Stimulated activated naive CD8-positive, alpha-beta T cell treated with anti-CD3 and anti-CD28 coated beads, Interleukin-15, Interleukin-2, amounts not matched to agents 100 ng/mL and 50 ng/mL, for 24 hours (primary cell): ENCODE results near the gene SERP2.

ENCODE experiments used
- H3K27ac Mint-ChIP-seq: one replicate; pipeline ENCODE4 v1.8.0; 2021; ENCODE audit warnings: mild to moderate bottlenecking, mixed read lengths
- H3K27me3 Mint-ChIP-seq: one replicate; pipeline ENCODE4 v1.8.0; 2021; ENCODE audit warnings: mixed read lengths
- H3K36me3 Mint-ChIP-seq: one replicate; pipeline ENCODE4 v1.8.0; 2021; ENCODE audit warnings: low read depth, mixed read lengths
- H3K4me1 Mint-ChIP-seq: one replicate; pipeline ENCODE4 v1.8.0; 2021; ENCODE audit warnings: low read depth, mixed read lengths
- H3K4me3 Mint-ChIP-seq: one replicate; pipeline ENCODE4 v1.8.0; 2021; ENCODE audit warnings: mild to moderate bottlenecking, mixed read lengths
- H3K9me3 Mint-ChIP-seq: one replicate; pipeline ENCODE4 v1.8.0; 2021; ENCODE audit warnings: mixed read lengths

SERP2 gene

DNA sequence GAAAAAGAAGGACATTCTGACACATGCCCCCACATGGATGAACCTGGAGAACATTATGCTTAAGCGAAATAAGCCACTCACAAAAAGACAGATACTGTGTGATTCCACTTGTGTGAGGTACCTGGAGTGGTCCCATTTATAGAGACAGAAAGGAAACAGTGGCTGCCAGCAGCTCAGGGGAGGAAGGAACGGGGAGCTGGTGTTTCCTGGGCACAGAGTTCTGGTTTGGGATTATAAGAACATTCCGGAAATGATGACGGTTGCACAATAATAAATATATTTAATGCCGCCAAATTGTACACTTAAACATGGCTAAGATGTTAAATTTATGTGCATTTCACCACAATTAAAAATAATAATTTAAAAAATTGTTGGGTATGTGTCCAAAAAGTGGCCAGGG lies 33.0 kb downstream of the SERP2 start:
- Mint-ChIP-seq H3K4me1 (no peaks in the 10 kb centered on the region), H3K4me3 (no peak overlapping the region), H3K27me3 (peaks cover 11% of the 10 kb centered on the region), H3K9me3 (no peaks in the 10 kb centered on the region), H3K36me3 (no peaks in the 10 kb centered on the region), H3K27ac (no peak overlapping the region)

DNA sequence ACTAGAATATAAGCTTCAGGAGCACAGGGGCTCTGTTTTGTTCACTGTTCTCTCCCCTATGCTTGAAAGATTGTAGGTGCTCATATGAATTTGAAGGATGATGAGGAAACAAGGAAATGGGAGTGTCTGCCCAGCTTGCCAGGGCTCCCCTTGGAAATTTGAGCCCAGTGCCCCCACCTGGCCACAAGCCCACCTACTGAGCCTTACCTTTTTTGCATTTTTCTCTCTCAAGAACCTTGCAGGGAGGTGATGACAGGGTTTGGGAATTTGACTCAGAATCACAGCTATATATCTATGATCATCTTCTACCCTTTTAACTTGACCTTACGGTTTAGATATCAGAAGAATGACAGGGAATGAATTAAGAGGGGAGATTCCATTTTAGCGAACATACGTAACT lies 33.8 kb downstream of the SERP2 start:
- Mint-ChIP-seq H3K36me3 (no peaks in the 10 kb centered on the region), H3K9me3 (no peaks in the 10 kb centered on the region), H3K27ac (no peak overlapping the region), H3K4me3 (no peak overlapping the region), H3K4me1 (no peaks in the 10 kb centered on the region), H3K27me3 (peaks cover 11% of the 10 kb centered on the region)

DNA sequence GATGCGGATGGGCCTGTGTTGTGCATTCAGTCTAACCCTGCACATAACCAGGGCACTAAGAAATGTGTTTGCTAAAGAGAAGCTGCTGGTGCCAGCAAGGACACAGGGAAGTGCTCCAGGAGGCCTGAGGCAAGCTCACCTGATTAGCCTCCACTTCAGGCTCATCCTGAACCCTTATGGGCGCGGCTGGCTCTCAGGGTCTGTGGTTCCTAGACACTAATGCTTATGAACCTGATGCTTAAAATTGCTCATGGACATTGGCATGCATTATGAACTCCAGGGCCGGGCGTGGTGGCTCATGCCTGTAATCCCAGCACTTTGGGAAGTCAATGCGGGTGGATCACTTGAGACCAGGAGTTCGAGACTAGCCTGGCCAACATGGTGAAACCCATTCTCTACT lies 34.3 kb downstream of the SERP2 start:
- H3K27ac Mint-ChIP-seq: no peak overlapping the region
- no peaks in the 10 kb centered on the region for H3K4me1 Mint-ChIP-seq
- no peaks in the 10 kb centered on the region for H3K36me3 Mint-ChIP-seq
- H3K27me3 Mint-ChIP-seq: peaks cover 11% of the 10 kb centered on the region
- no peak overlapping the region for H3K4me3 Mint-ChIP-seq
- H3K9me3 Mint-ChIP-seq: no peaks in the 10 kb centered on the region

DNA sequence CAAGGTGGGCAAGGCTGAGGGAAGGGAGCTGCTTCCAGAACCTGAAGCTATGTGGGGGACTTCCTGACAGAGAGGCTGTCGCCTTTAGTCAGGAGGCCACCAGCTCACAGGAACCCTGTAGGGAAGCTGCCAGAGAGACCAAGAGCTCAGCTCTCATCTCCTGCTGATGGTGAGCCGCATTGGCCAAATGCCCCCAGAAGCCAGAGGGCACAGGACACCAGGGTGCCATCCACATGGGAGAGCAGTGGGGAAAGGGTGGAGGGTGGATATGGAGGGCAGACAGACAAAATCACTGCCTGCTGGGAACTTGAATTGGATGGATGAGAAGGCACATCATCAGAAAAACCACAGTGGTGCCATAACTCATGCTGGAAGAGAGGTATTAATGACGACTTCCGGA lies 36.0 kb downstream of the SERP2 start:
- peaks cover 11% of the 10 kb centered on the region for H3K27me3 Mint-ChIP-seq
- H3K27ac Mint-ChIP-seq: no peak overlapping the region
- H3K4me1 Mint-ChIP-seq: no peaks in the 10 kb centered on the region
- H3K4me3 Mint-ChIP-seq: no peak overlapping the region
- no peaks in the 10 kb centered on the region for H3K9me3 Mint-ChIP-seq
- H3K36me3 Mint-ChIP-seq: no peaks in the 10 kb centered on the region

DNA sequence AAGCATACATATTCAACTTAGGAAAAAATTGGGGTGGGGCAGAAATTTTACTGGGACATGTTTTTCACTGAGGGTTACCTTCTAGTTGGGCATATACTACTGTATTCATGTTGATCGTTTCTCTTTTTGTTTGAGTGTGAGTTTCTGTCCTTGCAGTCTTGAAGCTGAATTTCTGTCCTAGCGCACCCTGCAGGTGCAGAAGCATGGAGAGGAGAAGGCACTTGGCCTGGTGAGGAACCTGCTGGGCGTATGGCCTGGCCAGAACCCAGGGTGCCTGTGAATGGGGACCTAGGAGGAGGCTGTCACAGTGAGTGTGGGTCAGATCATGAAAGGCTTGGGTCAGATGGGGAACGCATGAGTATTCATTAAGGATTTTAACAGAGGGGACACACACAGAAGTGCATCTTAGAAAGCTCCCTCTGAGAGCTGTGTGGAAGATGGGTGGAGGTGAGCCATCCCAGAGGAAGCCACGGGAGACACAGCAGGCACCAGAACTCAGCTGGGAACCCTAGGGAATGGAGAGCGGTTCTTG lies 36.8 kb downstream of the SERP2 start:
- H3K4me1 Mint-ChIP-seq: no peaks in the 10 kb centered on the region
- H3K36me3 Mint-ChIP-seq: no peaks in the 10 kb centered on the region
- peaks cover 8% of the 10 kb centered on the region for H3K27me3 Mint-ChIP-seq
- H3K9me3 Mint-ChIP-seq: no peaks in the 10 kb centered on the region
- H3K27ac Mint-ChIP-seq: no peak overlapping the region
- H3K4me3 Mint-ChIP-seq: no peak overlapping the region

DNA sequence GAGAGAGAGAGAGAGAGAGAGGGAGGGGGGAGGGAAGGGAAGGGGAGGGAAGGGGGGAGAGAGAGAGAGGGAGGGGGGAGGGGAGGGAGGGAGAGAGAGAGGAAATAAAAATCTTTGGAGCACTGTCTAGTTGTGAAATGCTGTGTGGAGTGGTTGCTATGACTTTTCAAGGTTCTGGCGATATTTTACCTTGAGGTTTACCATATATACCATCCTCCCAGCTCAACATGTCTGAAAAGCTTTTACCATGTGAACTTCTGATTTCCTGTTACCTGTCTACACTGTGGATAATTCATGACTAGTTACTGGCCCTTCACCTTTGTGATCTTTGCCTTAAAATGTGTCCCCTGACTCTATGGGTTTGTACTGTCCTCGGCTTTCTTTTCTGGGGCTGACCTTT lies 38.2 kb downstream of the SERP2 start:
- Mint-ChIP-seq H3K9me3 (no peaks in the 10 kb centered on the region), H3K27me3 (peaks cover 6% of the 10 kb centered on the region), H3K36me3 (no peaks in the 10 kb centered on the region), H3K4me3 (no peak overlapping the region), H3K27ac (no peak overlapping the region), H3K4me1 (no peaks in the 10 kb centered on the region)

DNA sequence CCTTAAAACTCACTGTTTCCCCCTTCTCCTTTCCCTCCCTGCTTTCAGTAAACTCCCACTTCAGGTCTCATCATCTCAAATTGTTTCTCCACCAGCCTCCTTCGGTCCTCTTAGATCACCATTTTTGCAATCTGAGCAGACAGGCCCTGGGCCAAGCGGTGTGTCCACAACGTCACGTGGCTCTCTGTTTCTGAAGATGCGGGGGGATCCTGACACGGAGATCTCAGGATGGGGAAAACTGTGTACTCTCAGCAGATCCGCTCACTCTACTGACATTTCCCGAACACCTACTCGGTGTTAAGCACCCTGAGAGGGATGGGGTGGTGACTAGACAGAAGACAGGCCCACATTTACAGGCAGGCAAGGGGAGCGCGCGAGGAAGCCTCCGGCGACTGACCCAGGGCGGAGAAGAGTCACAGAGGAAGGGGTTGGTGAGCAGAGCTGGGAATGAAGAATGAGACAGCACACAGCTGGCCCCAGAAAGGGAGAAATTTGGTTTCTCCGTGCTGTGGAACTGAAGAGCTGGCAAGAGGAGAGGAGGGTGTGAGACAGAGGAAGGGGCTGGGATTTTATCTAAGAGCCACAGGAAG lies 38.8 kb downstream of the SERP2 start:
- Mint-ChIP-seq H3K36me3 (no peaks in the 10 kb centered on the region), H3K27me3 (peaks cover 3% of the 10 kb centered on the region), H3K27ac (no peak overlapping the region)

DNA sequence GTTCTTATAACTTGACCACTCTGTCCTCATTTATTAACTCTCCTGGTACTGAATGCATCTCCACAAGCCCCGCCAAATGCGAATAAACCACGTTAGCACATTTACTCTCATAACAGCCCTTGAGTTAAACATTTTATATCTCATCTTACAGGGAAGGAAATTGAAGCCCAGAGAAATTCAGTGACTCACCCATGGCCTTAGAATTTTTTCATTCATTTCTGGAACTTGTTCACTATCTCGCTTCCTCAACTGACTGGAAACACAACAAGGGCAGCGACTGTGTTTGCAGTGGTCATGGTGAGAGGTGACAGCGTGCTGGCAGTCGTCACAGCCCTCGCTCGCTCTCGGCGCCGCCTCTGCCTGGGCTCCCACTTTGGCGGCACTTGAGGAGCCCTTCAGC lies 39.5 kb downstream of the SERP2 start:
- no peak overlapping the region for H3K27ac Mint-ChIP-seq
- no peaks in the 10 kb centered on the region for H3K4me1 Mint-ChIP-seq
- no peak overlapping the region for H3K4me3 Mint-ChIP-seq
- no peaks in the 10 kb centered on the region for H3K9me3 Mint-ChIP-seq
- H3K27me3 Mint-ChIP-seq: peaks cover 3% of the 10 kb centered on the region
- H3K36me3 Mint-ChIP-seq: no peaks in the 10 kb centered on the region

More for the DNA sequence above, 38.8 kb downstream of the SERP2 start:
- H3K4me3 Mint-ChIP-seq: no peak overlapping the region
- no peaks in the 10 kb centered on the region for H3K4me1 Mint-ChIP-seq
- no peaks in the 10 kb centered on the region for H3K9me3 Mint-ChIP-seq

DNA sequence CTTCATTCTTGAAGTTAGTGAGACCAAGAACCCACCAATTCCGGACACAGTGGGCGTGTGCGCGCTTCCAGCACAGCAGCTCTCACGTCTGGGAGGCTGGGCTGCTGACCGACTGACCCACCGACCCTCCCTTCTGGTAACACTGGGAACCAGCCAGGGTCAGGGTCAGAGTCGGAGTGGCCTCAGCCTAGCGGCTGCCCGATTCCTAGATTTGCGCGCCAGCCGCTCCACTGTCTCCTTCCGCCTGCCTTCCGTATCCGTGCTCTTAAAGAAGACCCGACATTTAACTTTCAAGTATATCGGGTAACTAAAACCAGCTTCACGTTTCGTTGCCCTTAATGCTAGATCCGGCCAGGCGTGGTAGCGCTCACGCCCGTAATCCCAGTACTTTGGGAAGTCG lies 41.1 kb downstream of the SERP2 start:
- H3K27me3 Mint-ChIP-seq: peaks cover 3% of the 10 kb centered on the region
- H3K36me3 Mint-ChIP-seq: no peaks in the 10 kb centered on the region
- H3K4me3 Mint-ChIP-seq: no peak overlapping the region
- no peaks in the 10 kb centered on the region for H3K4me1 Mint-ChIP-seq
- no peak overlapping the region for H3K27ac Mint-ChIP-seq
- no peaks in the 10 kb centered on the region for H3K9me3 Mint-ChIP-seq

DNA sequence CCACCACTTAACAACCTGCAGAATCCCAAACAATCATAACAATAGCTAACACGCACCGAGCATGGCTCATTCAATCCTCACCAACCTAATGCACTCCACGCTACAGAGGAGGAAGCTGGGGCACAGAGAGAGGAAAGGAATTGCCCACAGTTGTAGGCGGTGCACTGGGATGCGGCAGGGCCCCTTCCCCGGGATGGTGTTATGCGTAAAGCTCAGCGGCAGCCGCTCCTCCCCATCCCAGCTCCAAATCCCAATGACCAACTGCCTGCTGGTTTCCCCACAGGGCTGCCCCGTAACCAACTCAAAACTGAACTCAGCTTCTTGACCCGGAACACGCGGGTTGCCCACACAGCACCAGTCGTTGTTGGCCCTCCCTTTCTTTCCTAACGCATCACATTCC lies 42.2 kb downstream of the SERP2 start:
- H3K27ac Mint-ChIP-seq: no peak overlapping the region
- no peaks in the 10 kb centered on the region for H3K27me3 Mint-ChIP-seq
- no peaks in the 10 kb centered on the region for H3K9me3 Mint-ChIP-seq
- no peaks in the 10 kb centered on the region for H3K36me3 Mint-ChIP-seq
- H3K4me1 Mint-ChIP-seq: no peaks in the 10 kb centered on the region
- H3K4me3 Mint-ChIP-seq: no peak overlapping the region

DNA sequence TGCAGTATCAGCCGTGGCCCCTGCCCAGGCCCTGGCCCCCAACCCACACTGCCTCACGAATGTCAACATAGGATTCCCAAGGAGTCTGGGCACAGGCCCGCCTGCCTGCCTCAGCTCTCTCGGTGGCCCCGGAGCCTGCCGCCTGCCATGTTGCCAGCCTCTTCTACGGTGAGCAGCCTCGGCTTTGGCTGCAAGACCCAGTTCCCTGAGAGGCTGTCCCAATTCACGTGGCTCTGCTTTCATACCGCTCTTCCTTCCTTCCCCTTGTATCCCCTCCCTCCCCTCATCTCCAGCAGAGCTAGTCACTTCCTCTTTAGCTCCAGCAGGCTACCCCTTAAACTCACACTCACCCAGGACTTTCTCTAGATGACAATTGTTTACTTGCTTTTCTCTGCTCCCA lies 42.7 kb downstream of the SERP2 start:
- no peaks in the 10 kb centered on the region for H3K9me3 Mint-ChIP-seq
- H3K27ac Mint-ChIP-seq: no peak overlapping the region
- no peak overlapping the region for H3K4me3 Mint-ChIP-seq
- no peaks in the 10 kb centered on the region for H3K36me3 Mint-ChIP-seq
- no peaks in the 10 kb centered on the region for H3K4me1 Mint-ChIP-seq
- H3K27me3 Mint-ChIP-seq: no peaks in the 10 kb centered on the region

DNA sequence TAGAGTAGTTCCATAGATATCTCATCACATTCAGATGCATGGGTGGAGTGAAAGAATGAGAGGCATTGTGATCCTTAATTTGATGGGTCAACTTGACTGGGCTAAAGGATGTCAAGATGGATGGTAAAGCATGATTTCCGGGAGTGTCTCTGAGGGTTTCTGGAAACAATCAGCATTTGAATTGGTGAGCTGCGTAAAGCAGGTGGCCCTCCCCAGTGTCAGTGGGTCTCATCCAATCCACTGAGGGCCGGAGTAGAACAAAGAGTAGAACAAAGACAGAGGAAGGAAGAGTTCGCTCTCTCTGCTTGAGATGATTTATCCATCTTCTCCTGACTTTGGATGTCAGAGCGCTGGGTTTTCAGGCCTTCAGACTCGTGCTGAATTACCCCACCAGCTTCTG lies 43.1 kb downstream of the SERP2 start:
- H3K27ac Mint-ChIP-seq: no peak overlapping the region
- no peak overlapping the region for H3K4me3 Mint-ChIP-seq
- H3K27me3 Mint-ChIP-seq: no peaks in the 10 kb centered on the region
- H3K4me1 Mint-ChIP-seq: no peaks in the 10 kb centered on the region
- H3K9me3 Mint-ChIP-seq: no peaks in the 10 kb centered on the region
- no peaks in the 10 kb centered on the region for H3K36me3 Mint-ChIP-seq

DNA sequence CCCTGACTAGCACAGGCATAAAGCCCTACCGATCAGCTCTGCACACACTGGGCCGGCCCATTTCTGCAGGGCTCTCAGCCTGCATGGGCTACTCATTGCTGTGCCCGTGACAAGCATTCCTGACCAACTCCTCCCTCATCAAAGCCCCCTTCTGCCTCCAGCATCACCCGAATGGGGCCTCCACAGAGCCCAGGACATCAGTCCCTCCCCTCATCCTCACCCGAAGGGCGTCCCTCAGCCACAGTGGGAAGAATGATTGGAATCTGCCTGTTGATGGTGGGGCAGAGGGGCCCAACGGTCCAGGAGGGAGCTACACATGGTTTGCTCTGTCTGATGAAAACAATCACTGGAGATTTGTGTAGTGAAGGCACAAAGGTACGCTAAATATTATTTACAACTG lies 43.8 kb downstream of the SERP2 start:
- no peaks in the 10 kb centered on the region for H3K4me1 Mint-ChIP-seq
- H3K4me3 Mint-ChIP-seq: no peak overlapping the region
- no peaks in the 10 kb centered on the region for H3K9me3 Mint-ChIP-seq
- H3K27me3 Mint-ChIP-seq: peaks cover 3% of the 10 kb centered on the region
- no peak overlapping the region for H3K27ac Mint-ChIP-seq
- H3K36me3 Mint-ChIP-seq: no peaks in the 10 kb centered on the region

DNA sequence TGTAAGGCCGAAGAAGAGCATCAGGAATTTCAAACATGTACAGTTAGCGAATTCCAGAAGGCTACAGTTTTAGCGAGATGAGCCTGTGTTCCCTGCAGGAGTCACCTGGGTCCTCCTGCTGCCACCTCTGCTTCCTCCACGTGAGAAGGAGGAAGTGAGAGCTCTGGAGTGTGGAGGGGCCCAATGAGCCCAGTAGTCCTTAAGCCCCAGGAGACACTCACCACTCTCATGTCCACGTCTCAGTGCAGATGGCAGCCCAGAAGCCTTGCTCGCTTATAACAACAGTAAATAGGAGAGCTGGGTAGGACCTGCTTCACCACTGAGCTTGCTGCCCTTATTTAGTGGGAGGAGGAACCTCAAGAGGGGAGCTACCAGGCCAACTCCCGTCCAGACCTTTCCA lies 44.3 kb downstream of the SERP2 start:
- H3K36me3 Mint-ChIP-seq: no peaks in the 10 kb centered on the region
- H3K4me3 Mint-ChIP-seq: no peak overlapping the region
- peaks cover 8% of the 10 kb centered on the region for H3K27me3 Mint-ChIP-seq
- H3K27ac Mint-ChIP-seq: no peak overlapping the region
- H3K4me1 Mint-ChIP-seq: no peaks in the 10 kb centered on the region
- no peaks in the 10 kb centered on the region for H3K9me3 Mint-ChIP-seq

DNA sequence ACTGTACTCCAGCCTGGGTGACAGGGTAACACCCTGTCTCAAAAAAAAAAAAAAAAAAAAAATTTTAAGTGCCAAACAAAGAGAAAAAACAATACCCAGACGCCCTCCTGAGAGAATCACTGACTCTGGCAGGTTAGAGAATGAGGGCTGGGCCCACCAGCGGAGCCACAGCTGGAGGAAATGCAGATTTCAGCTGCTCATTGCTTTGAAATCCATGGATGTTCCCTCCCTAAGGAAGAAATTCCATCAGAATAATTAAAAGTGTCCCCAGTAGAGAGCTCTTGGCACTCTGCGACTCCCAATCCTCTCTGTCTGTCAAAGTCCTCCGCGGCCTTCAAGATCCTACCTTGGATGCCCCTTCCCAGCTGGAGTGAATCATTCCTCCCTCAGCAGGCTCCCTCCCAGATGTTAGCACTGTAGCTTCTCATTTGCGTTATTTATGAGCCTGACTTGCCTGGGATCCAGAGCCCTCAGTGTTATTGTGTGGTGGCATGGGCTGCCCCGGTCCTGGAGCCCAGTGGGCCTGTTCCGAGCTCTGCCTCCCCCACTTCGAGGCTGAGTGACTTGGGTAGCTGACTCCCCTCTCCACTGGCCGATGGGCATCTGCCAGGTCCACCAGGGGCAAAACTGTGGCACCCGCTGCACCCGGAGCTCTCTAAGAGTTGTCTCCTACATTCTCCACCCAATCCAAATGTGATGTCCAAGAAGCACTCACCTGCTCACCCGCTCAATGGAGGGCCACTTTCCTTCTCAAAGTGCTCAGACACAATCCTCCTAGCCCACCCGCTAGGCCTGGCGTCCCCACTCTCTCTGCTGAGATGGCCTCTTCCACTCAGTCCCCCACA lies 47.0 kb downstream of the SERP2 start:
- no peaks in the 10 kb centered on the region for H3K36me3 Mint-ChIP-seq
- H3K9me3 Mint-ChIP-seq: no peaks in the 10 kb centered on the region
- H3K27ac Mint-ChIP-seq: no peak overlapping the region

More for the DNA sequence above, 47.0 kb downstream of the SERP2 start:
- peaks cover 19% of the 10 kb centered on the region for H3K27me3 Mint-ChIP-seq
- H3K4me1 Mint-ChIP-seq: no peaks in the 10 kb centered on the region
- no peak overlapping the region for H3K4me3 Mint-ChIP-seq
